HEK293T (cell line): ENCODE results near the gene SGCA.

Source experiments
- CTCF ChIA-PET: fragments of 350-600 bp; formaldehyde crosslinking; extraction: SDS; loops from one replicate; lab custom pipeline; 2021; ENCODE audit warnings: antibody characterized with exemption, inconsistent platforms; lab: Yijun Ruan, JAX
- POLR2A ChIA-PET: fragments of 350-600 bp; formaldehyde crosslinking; extraction: SDS; loops from one replicate; lab custom pipeline; 2020; ENCODE audit warnings: antibody characterized with exemption, inconsistent platforms; lab: Yijun Ruan, JAX
- DNase-seq: peaks from one replicate; pipeline ENCODE4 v3.0.0; 2012; ENCODE audit warnings: mixed read lengths; ENCODE audit errors: extremely low spot score
- ARNT ChIP-seq: fragments of 450-650 bp; IDR thresholded peaks from 2 replicates; pipeline ENCODE4 v1.6.1; 2017; ENCODE audit warnings: mild to moderate bottlenecking
- BHLHE40 ChIP-seq: fragments of 450-650 bp; IDR thresholded peaks from 2 replicates; pipeline ENCODE4 v1.6.1; 2016; ENCODE audit warnings: mild to moderate bottlenecking, moderate library complexity, borderline replicate concordance
- CTBP1 ChIP-seq: fragments of 450-650 bp; IDR thresholded peaks from 2 replicates; pipeline ENCODE4 v1.6.1; 2016; ENCODE audit warnings: borderline replicate concordance
- ELF4 ChIP-seq: fragments of 450-650 bp; IDR thresholded peaks from 2 replicates; pipeline ENCODE4 v1.6.1; 2017; ENCODE audit warnings: antibody characterized with exemption
- FOXA1 ChIP-seq: fragments of 450-650 bp; IDR thresholded peaks from 2 replicates; pipeline ENCODE4 v1.6.1; 2016; ENCODE audit warnings: mild to moderate bottlenecking
- FOXK2 ChIP-seq: fragments of 450-650 bp; IDR thresholded peaks from 2 replicates; pipeline ENCODE4 v1.6.1; 2016; ENCODE audit warnings: mild to moderate bottlenecking
- FOXM1 ChIP-seq: fragments of 450-650 bp; IDR thresholded peaks from 2 replicates; pipeline ENCODE4 v1.6.1; 2017; ENCODE audit warnings: mild to moderate bottlenecking, borderline replicate concordance
- HDGF ChIP-seq: fragments of 450-650 bp; IDR thresholded peaks from 2 replicates; pipeline ENCODE4 v1.6.1; 2017; ENCODE audit warnings: antibody characterized with exemption, borderline replicate concordance
- L3MBTL2 ChIP-seq: fragments of 450-650 bp; conservative IDR thresholded peaks from 2 replicates; pipeline ENCODE4 v1.6.1; 2016; ENCODE audit warnings: mild to moderate bottlenecking
- LEF1 ChIP-seq: fragments of 450-650 bp; IDR thresholded peaks from 2 replicates; pipeline ENCODE4 v1.6.1; 2017; ENCODE audit warnings: mild to moderate bottlenecking, borderline replicate concordance
- NFRKB ChIP-seq: fragments of 450-650 bp; IDR thresholded peaks from 2 replicates; pipeline ENCODE4 v1.6.1; 2016; ENCODE audit warnings: mild to moderate bottlenecking, moderate library complexity
- SP1 ChIP-seq: fragments of 450-650 bp; IDR thresholded peaks from 2 replicates; pipeline ENCODE4 v1.6.1; 2017
- SUZ12 ChIP-seq: fragments of 450-650 bp; IDR thresholded peaks from 2 replicates; pipeline ENCODE4 v1.6.1; 2016; ENCODE audit warnings: mild to moderate bottlenecking
- TARDBP ChIP-seq: fragments of 450-650 bp; IDR thresholded peaks from 2 replicates; pipeline ENCODE4 v1.6.1; 2016
- ZNF384 ChIP-seq: fragments of 450-650 bp; IDR thresholded peaks from 2 replicates; pipeline ENCODE4 v1.6.1; 2016
- TF ChIP-seq, protein P1 (sequence below): fragments of 450-650 bp; IDR thresholded peaks from 2 replicates; pipeline ENCODE4 v1.6.1; 2016

The SGCA gene

GRCh38 chr17:50139185-50139783 is 26.5 kb upstream of the SGCA start:
- TF ChIP-seq ELF4, result no peak
- TF ChIP-seq SP1, result no peak
- TF ChIP-seq FOXM1, result no peak
- TF ChIP-seq ZNF384, result no peak
- no peak for TF ChIP-seq BHLHE40
- TF ChIP-seq, protein P1, sequence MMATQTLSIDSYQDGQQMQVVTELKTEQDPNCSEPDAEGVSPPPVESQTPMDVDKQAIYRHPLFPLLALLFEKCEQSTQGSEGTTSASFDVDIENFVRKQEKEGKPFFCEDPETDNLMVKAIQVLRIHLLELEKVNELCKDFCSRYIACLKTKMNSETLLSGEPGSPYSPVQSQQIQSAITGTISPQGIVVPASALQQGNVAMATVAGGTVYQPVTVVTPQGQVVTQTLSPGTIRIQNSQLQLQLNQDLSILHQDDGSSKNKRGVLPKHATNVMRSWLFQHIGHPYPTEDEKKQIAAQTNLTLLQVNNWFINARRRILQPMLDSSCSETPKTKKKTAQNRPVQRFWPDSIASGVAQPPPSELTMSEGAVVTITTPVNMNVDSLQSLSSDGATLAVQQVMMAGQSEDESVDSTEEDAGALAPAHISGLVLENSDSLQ, result no peak
- TF ChIP-seq TARDBP, result no peak
- TF ChIP-seq FOXA1, result no peak
- no peak for TF ChIP-seq LEF1
- no peak for TF ChIP-seq FOXK2
- no peak for TF ChIP-seq ARNT
- POLR2A ChIA-PET, result interaction anchor here (0.9 to 1.5 kb wide), 7 partner anchors 8 to 23 kb away, joined by 3 to 8 read pairs (median 4); no protein-coding TSS in a partner anchor
- CTCF ChIA-PET, result interaction anchor here (0.9 to 2.3 kb wide), 7 partner anchors 13 to 81 kb away, joined by 3 to 6 read pairs (median 4); no protein-coding TSS in a partner anchor
- no peak for DNase-seq

DNA sequence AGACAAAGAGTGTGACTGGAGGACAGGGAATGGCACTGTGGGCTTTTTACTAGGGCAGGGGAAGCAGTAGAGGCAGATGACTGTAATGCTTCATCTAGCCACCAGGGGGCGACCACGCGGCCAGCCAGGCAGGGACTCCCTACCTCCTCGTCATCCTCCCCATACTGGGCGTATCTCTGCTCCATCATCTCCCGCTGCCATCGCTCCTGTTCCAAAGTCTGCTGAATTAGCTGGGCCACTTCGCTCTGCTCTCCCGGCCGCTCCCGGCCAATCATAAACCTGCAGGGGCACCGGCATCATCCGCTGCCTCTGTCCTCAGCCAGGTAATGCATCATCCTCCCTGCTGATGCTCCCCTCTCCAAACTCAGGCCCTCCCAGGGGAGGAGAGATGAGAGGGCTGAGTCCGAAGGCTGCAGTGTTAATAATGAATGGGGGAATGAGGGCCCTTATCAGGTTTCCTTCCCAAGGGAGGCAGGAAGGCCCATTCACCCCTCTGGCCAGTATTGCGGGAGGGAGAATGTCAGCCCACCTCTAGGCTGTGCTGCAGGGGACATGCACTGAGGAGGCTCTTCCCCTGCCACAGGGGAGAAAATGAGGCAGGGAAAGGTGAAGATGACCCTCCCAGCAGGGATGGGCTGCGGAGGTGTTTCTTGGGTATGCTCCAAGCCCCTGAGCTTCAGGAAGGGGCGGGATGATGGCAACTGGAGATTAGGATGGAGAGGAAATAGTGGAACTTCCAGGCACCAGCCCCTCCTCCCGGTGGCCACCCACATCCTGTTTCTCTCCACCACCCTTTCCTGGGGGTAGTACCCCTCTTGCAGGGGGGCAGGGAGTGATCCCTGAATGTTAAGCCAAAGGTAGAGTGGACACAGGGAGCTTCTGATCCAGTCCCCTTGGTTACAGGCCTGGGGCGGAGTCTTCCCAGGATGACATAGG is 25.6 kb upstream of the SGCA start:
- TF ChIP-seq SUZ12 (no peak), LEF1 (no peak), ELF4 (no peak), NFRKB (no peak), FOXA1 (no peak), FOXM1 (no peak), HDGF (no peak)
- TF ChIP-seq, protein P1, result no peak
- ChIA-PET POLR2A (interaction anchor here (1.5 kb wide), 1 partner anchor 22 kb away, joined by 3 read pairs; no protein-coding TSS in a partner anchor), CTCF (interaction anchor here (0.9 to 2.3 kb wide), 4 partner anchors 12 to 145 kb away, joined by 3 to 6 read pairs (median 3); no protein-coding TSS in a partner anchor)
- peak; percentile 93 for DNase-seq

DNA sequence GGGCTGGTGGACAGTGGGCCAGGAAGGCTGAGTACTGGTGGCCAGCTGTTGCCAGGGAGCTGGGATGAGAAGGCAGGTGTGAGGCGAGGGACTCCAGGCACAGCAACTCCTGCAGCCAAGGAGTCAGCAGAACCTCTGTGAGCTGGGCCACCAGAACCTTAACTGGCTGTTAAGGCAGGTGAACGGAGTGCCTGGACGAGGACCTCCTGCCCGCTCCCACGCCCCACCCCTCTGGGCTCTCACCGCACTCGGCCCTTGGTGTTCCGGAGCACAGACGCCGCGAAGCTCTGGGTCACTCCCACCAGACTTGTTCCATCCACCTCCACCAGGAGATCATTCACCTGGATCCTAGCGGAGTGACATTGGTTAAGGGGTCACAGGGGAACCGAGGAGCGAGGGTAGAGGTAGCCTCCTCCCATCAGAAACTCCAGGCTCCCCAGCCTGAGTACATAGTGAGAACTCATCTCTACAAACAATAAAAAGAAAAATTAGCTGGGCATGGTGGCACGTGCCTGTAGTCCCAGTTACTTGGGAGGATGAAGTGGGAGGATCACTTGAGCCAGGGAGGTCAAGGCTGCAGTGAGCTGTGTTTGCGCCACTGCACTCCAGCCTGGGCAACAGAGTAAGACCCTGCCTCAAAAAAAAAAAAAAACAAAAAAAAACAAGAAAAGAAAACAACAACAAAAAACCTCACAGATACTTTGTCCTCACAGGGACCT is 24.6 kb upstream of the SGCA start:
- TF ChIP-seq, protein P1, result no peak
- TF ChIP-seq NFRKB (no peak), HDGF (no peak), ARNT (no peak), FOXM1 (no peak), TARDBP (no peak), SUZ12 (no peak), SP1 (no peak), LEF1 (no peak), BHLHE40 (no peak), L3MBTL2 (no peak), FOXK2 (no peak), ZNF384 (no peak), FOXA1 (no peak), CTBP1 (no peak), ELF4 (no peak)
- CTCF ChIA-PET, result interaction anchor here (0.7 to 2.3 kb wide), 3 partner anchors 10 to 144 kb away, joined by 3 to 6 read pairs (median 3); no protein-coding TSS in a partner anchor
- POLR2A ChIA-PET, result interaction anchor here (3.2 kb wide), 1 partner anchor 10 kb away, joined by 13 read pairs; no protein-coding TSS in a partner anchor
- DNase-seq, result no peak

DNA sequence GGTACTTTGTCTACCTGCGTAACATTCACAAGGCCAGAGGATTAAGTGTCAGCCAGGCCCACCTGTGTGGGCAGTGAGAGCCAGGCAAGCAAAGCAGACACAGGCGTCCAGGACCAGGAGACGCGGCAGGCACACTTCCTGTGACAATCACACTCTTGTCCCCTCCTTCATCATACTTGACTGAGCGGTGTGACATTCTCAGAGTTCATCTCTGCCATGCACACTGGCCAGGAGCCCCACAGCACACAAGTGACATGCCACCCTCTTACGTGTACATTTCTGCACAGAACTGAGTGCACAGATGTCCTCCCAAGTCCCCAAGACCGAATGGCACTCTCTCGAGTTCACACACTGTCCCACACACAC is 24.1 kb upstream of the SGCA start:
- no peak for TF ChIP-seq NFRKB
- no peak for TF ChIP-seq FOXM1
- no peak for TF ChIP-seq L3MBTL2
- TF ChIP-seq TARDBP, result no peak
- no peak for TF ChIP-seq SUZ12
- TF ChIP-seq FOXA1, result no peak
- no peak for TF ChIP-seq FOXK2
- TF ChIP-seq CTBP1, result no peak
- TF ChIP-seq SP1, result no peak
- no peak for TF ChIP-seq BHLHE40
- TF ChIP-seq, protein P1, result no peak
- no peak for TF ChIP-seq ELF4
- TF ChIP-seq HDGF, result no peak
- TF ChIP-seq ZNF384, result no peak
- POLR2A ChIA-PET, result interaction anchor here (3.2 kb wide), 1 partner anchor 10 kb away, joined by 13 read pairs; no protein-coding TSS in a partner anchor
- CTCF ChIA-PET, result no interaction called here
- no peak for DNase-seq
